H9 (cell line): Measurements from ENCODE around the gene RAI14. TPM values are rescaled to one million over a fixed set of nuclear protein-coding genes. Genes with fewer than 3 reads are reported as not detected.

Experiments used
- DNase-seq: peaks from one replicate; pipeline ENCODE4 v3.0.0-alpha.2; 2017
- H2AFZ ChIP-seq: one replicate; pipeline ENCODE4 v1.6.1; 2013; ENCODE audit warnings: mild to moderate bottlenecking, low read length, control low read depth, moderate library complexity
- H2AK5ac ChIP-seq: 2 replicates; pipeline ENCODE4 v1.6.1; 2013; ENCODE audit warnings: low read length, control low read depth, mixed read lengths; ENCODE audit not compliant: insufficient read length
- H2BK120ac ChIP-seq: one replicate; pipeline ENCODE4 v1.6.1; 2013; ENCODE audit warnings: low read depth, mild to moderate bottlenecking, low read length, control low read depth, inconsistent platforms; ENCODE audit not compliant: poor library complexity, severe bottlenecking
- H2BK12ac ChIP-seq: 2 replicates; pipeline ENCODE4 v1.6.1; 2013; ENCODE audit warnings: low read length, control low read depth, mixed read lengths, low read depth; ENCODE audit not compliant: insufficient read length
- H2BK15ac ChIP-seq: 2 replicates; pipeline ENCODE4 v1.6.1; 2013; ENCODE audit warnings: low read depth, low read length, control low read depth
- H2BK20ac ChIP-seq: one replicate; pipeline ENCODE4 v1.6.1; 2013; ENCODE audit warnings: low read depth, mild to moderate bottlenecking, low read length, control low read depth, inconsistent platforms; ENCODE audit not compliant: poor library complexity, severe bottlenecking
- H2BK5ac ChIP-seq: 2 replicates; pipeline ENCODE4 v1.6.1; 2013; ENCODE audit warnings: low read length, control low read depth, mixed read lengths; ENCODE audit not compliant: insufficient read length
- H3K14ac ChIP-seq: 2 replicates; pipeline ENCODE4 v1.6.1; 2013; ENCODE audit warnings: low read length, control low read depth; ENCODE audit not compliant: insufficient read depth
- H3K18ac ChIP-seq: 2 replicates; pipeline ENCODE4 v1.6.1; 2013; ENCODE audit warnings: low read depth, mild to moderate bottlenecking, mixed read lengths, low read length, control low read depth; ENCODE audit not compliant: insufficient read length
- H3K23ac ChIP-seq: 2 replicates; pipeline ENCODE4 v1.6.1; 2013; ENCODE audit warnings: low read length, control low read depth, mixed read lengths, low read depth; ENCODE audit not compliant: insufficient read length
- H3K23me2 ChIP-seq: 2 replicates; pipeline ENCODE4 v1.6.1; 2013; ENCODE audit warnings: low read depth, mild to moderate bottlenecking, mixed read lengths, low read length, control low read depth; ENCODE audit not compliant: insufficient read length, poor library complexity, severe bottlenecking
- H3K27ac ChIP-seq: 2 replicates; pipeline ENCODE4 v1.5.1; 2013; ENCODE audit warnings: low read length, control low read depth, mixed read lengths, low read depth; ENCODE audit not compliant: insufficient read length
- H3K27me3 ChIP-seq: 2 replicates; pipeline ENCODE4 v1.6.1; 2013; ENCODE audit warnings: low read length, control low read depth, inconsistent platforms; ENCODE audit not compliant: insufficient read depth
- H3K4ac ChIP-seq: 2 replicates; pipeline ENCODE4 v1.6.1; 2013; ENCODE audit warnings: low read depth, mild to moderate bottlenecking, control low read depth, inconsistent platforms, low read length, moderate library complexity
- H3K4me1 ChIP-seq: 2 replicates; pipeline ENCODE4 v1.6.1; 2013; ENCODE audit warnings: low read length, control low read depth, inconsistent platforms; ENCODE audit not compliant: insufficient read depth
- H3K4me2 ChIP-seq: 2 replicates; pipeline ENCODE4 v1.6.1; 2013; ENCODE audit warnings: low read length, control low read depth, mixed read lengths; ENCODE audit not compliant: insufficient read length, insufficient read depth
- H3K56ac ChIP-seq: 2 replicates; pipeline ENCODE4 v1.6.1; 2013; ENCODE audit warnings: low read depth, mild to moderate bottlenecking, mixed read lengths, low read length, control low read depth; ENCODE audit not compliant: insufficient read length
- H3K79me1 ChIP-seq: 2 replicates; pipeline ENCODE4 v1.6.1; 2013; ENCODE audit warnings: low read depth, mild to moderate bottlenecking, moderate library complexity, low read length, control low read depth, inconsistent platforms; ENCODE audit not compliant: insufficient read depth, poor library complexity, severe bottlenecking
- H3K79me2 ChIP-seq: 2 replicates; pipeline ENCODE4 v1.6.1; 2013; ENCODE audit warnings: low read length, control low read depth, inconsistent platforms; ENCODE audit not compliant: insufficient read depth
- H3K9ac ChIP-seq: 2 replicates; pipeline ENCODE4 v1.6.1; 2013; ENCODE audit warnings: low read length, control low read depth, mixed read lengths; ENCODE audit not compliant: insufficient read length; ENCODE audit errors: extremely low read depth
- H3K9me3 ChIP-seq: one replicate; pipeline ENCODE4 v1.6.1; 2013; ENCODE audit warnings: low read depth, low read length, inconsistent platforms; ENCODE audit not compliant: control insufficient read depth
- H3T11ph ChIP-seq: one replicate; pipeline ENCODE4 v1.6.1; 2013; ENCODE audit warnings: mild to moderate bottlenecking, low read length, control low read depth, inconsistent platforms
- H4K20me1 ChIP-seq: one replicate; pipeline ENCODE4 v1.6.1; 2013; ENCODE audit not compliant: control insufficient read depth, insufficient read length, insufficient read depth
- H4K5ac ChIP-seq: 2 replicates; pipeline ENCODE4 v1.6.1; 2013; ENCODE audit warnings: low read depth, mild to moderate bottlenecking, mixed read lengths, low read length, control low read depth; ENCODE audit not compliant: insufficient read length
- H4K8ac ChIP-seq: replicated peaks from 2 replicates; pipeline ENCODE4 v1.6.1; 2013; ENCODE audit warnings: low read length, control low read depth, mixed read lengths, low read depth; ENCODE audit not compliant: insufficient read length
- H4K91ac ChIP-seq: 2 replicates; pipeline ENCODE4 v1.6.1; 2013; ENCODE audit warnings: low read depth, mild to moderate bottlenecking, moderate library complexity, mixed read lengths, low read length, control low read depth; ENCODE audit not compliant: insufficient read length
- H3K27ac Mint-ChIP-seq, 3 experiments: 2 replicates in 2 of 3; 3 replicates in 1 of 3; pipeline ENCODE4 v1.8.0; 2020 to 2021; ENCODE audit warnings: mixed read lengths in 3 of 3, mild to moderate bottlenecking in 1 of 3, moderate library complexity in 1 of 3
- H3K27me3 Mint-ChIP-seq: 2 replicates; pipeline ENCODE4 v1.8.0; 2021; ENCODE audit warnings: low read depth, mild to moderate bottlenecking, moderate library complexity, mixed read lengths
- H3K36me3 Mint-ChIP-seq, 3 experiments: 2 replicates in 2 of 3; 3 replicates in 1 of 3; pipeline ENCODE4 v1.8.0; 2020 to 2021; ENCODE audit warnings: low read depth in 3 of 3, mixed read lengths in 3 of 3; ENCODE audit not compliant: insufficient read depth in 1 of 3
- H3K4me1 Mint-ChIP-seq, 2 experiments: 2 replicates each; pipeline ENCODE4 v1.8.0; 2020; ENCODE audit warnings: mixed read lengths in 2 of 2
- H3K4me3 Mint-ChIP-seq, 2 experiments: 2 replicates in 1 of 2; 3 replicates in 1 of 2; pipeline ENCODE4 v1.8.0; 2020 to 2021; ENCODE audit warnings: mild to moderate bottlenecking in 2 of 2, mixed read lengths in 2 of 2, moderate library complexity in 1 of 2
- H3K9me3 Mint-ChIP-seq, 2 experiments: 2 replicates in 1 of 2; 3 replicates in 1 of 2; pipeline ENCODE4 v1.8.0; 2020; ENCODE audit warnings: mild to moderate bottlenecking in 2 of 2, mixed read lengths in 2 of 2, moderate library complexity in 1 of 2
- WGBS: extraction: QIAGEN DNeasy Blood & Tissue Kit; methylation state at CpG from one replicate; pipeline ENCODE4 v1.1.7; 2013; ENCODE audit warnings: missing lambda C conversion rate, low lambda C conversion rate, mixed read lengths; ENCODE audit not compliant: insufficient read length; ENCODE audit errors: extremely low coverage; 5-methylcytosine and 5-hydroxymethylcytosine counted together
- total RNA-seq: library from RNA; stranded (reverse); gene quantifications from 2 replicates; pipeline ENCODE4 v1.2.1, GENCODE V29; 2021
- TF ChIP-seq, protein P1 (sequence below): fragments of 200-600 bp; sonication (generic); conservative IDR thresholded peaks from 3 replicates; pipeline ENCODE4 v1.8.0; 2021; ENCODE audit warnings: antibody characterized with exemption, mild to moderate bottlenecking

Gene RAI14
- total RNA-seq, 1 experiment from 2014 or later, result 127 TPM

DNA sequence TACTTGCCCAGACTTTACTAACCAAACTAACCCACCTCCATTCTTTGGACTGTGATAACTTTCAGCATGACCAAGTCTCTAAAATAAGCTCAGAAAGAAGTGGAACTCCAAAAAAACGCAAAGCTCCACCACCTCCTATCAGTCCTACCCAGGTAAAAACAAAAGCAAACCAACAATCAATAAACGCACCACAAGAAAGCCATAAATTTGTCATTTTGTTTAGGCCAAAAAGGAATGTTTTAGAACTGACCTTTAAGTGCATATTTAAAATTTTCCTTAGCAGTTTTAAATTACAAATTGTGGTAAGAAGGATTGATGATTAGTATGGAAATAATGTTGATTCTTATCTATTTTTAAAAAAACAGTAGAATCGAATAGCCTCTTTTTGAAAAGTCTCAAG lies 157.4 kb downstream of the RAI14 start:
- Histone ChIP-seq H3K14ac (no peak overlapping the region), H3K79me2 (no peaks in the 10 kb centered on the region), H3T11ph (no peak overlapping the region), H3K4ac (no peak overlapping the region), H4K8ac (no peak overlapping the region), H2AFZ (no peak overlapping the region), H3K18ac (no peak overlapping the region), H4K5ac (no peak overlapping the region), H2AK5ac (no peak overlapping the region), H2BK5ac (no peak overlapping the region), H3K4me2 (no peak overlapping the region), H2BK120ac (no peak overlapping the region), H3K56ac (no peak overlapping the region), H3K23me2 (no peaks in the 10 kb centered on the region), H3K9ac (no peak overlapping the region), H4K91ac (no peak overlapping the region), H3K4me1 (no peaks in the 10 kb centered on the region), H2BK20ac (no peak overlapping the region), H2BK12ac (no peak overlapping the region), H3K27me3 (no peaks in the 10 kb centered on the region), H3K79me1 (no peaks in the 10 kb centered on the region), H3K23ac (no peak overlapping the region), H3K27ac (no peak overlapping the region), H2BK15ac (no peak overlapping the region), H4K20me1 (no peaks in the 10 kb centered on the region), H3K9me3 (no peaks in the 10 kb centered on the region)
- TF ChIP-seq, protein P1, sequence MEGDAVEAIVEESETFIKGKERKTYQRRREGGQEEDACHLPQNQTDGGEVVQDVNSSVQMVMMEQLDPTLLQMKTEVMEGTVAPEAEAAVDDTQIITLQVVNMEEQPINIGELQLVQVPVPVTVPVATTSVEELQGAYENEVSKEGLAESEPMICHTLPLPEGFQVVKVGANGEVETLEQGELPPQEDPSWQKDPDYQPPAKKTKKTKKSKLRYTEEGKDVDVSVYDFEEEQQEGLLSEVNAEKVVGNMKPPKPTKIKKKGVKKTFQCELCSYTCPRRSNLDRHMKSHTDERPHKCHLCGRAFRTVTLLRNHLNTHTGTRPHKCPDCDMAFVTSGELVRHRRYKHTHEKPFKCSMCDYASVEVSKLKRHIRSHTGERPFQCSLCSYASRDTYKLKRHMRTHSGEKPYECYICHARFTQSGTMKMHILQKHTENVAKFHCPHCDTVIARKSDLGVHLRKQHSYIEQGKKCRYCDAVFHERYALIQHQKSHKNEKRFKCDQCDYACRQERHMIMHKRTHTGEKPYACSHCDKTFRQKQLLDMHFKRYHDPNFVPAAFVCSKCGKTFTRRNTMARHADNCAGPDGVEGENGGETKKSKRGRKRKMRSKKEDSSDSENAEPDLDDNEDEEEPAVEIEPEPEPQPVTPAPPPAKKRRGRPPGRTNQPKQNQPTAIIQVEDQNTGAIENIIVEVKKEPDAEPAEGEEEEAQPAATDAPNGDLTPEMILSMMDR, result no peak
- H3K27ac Mint-ChIP-seq, result peak overlapping the region in 1 of 3 experiments; percentile 69; a peak in 1 of 7 replicates
- peaks cover 7 to 45% (median 33%) of the 10 kb centered on the region in 3 experiments; a peak in 6 of 7 replicates for H3K36me3 Mint-ChIP-seq
- WGBS, result no CpG with 5 or more reads among the region's 3 CpGs
- H3K4me3 Mint-ChIP-seq, result no peak overlapping the region
- no peaks in the 10 kb centered on the region; a peak in 1 of 4 replicates for H3K4me1 Mint-ChIP-seq
- no peaks in the 10 kb centered on the region for H3K27me3 Mint-ChIP-seq
- no peaks in the 10 kb centered on the region for H3K9me3 Mint-ChIP-seq
- DNase-seq, result no peak
